Mucosa of stomach (tissue), 1 donor: ENCODE data around the gene ASL.
"Not testable (repeated sequence)": the region's sequence is repeated elsewhere in the genome, so short reads cannot be mapped to it uniquely, and the experiment has no call there.

ENCODE experiments used
- H3K27me3 ChIP-seq: one replicate; pipeline ENCODE4 v1.7.0; 2013; ENCODE audit warnings: mild to moderate bottlenecking, low read length; ENCODE audit not compliant: control insufficient read depth, insufficient read depth
- H3K36me3 ChIP-seq: one replicate; pipeline ENCODE4 v1.7.0; 2013; ENCODE audit warnings: low read length; ENCODE audit not compliant: control insufficient read depth, insufficient read depth
- H3K4me1 ChIP-seq: one replicate; pipeline ENCODE4 v1.7.0; 2013; ENCODE audit warnings: mild to moderate bottlenecking, low read length; ENCODE audit not compliant: control insufficient read depth, insufficient read depth
- H3K4me3 ChIP-seq: one replicate; pipeline ENCODE4 v1.7.0; 2013; ENCODE audit warnings: low read length
- H3K9ac ChIP-seq: one replicate; pipeline ENCODE4 v1.7.0; 2013; ENCODE audit warnings: mild to moderate bottlenecking, low read length, moderate library complexity
- H3K9me3 ChIP-seq: one replicate; pipeline ENCODE4 v1.7.0; 2013; ENCODE audit warnings: mild to moderate bottlenecking, low read length, moderate library complexity; ENCODE audit not compliant: control insufficient read depth
- donor health status: Pancreatic carcinoma.

Gene ASL

GRCh38 chr7:66050337-66050957 lies 25.2 kb upstream of the ASL start:
- no peak overlapping the region for H3K4me3 ChIP-seq
- H3K27me3 ChIP-seq = no peaks in the 10 kb centered on the region
- H3K4me1 ChIP-seq = peaks cover 7% of the 10 kb centered on the region
- no peak overlapping the region for H3K9ac ChIP-seq
- H3K9me3 ChIP-seq = no peaks in the 10 kb centered on the region
- H3K36me3 ChIP-seq = no peaks in the 10 kb centered on the region

- Histone ChIP-seq H3K27me3 (no peaks in the 10 kb centered on the region), H3K36me3 (no peaks in the 10 kb centered on the region), H3K9ac (no peak overlapping the region), H3K4me3 (no peak overlapping the region), H3K4me1 (peaks cover 7% of the 10 kb centered on the region), H3K9me3 (no peaks in the 10 kb centered on the region)
Observed at GRCh38 chr7:66050990-66051448, 24.6 kb upstream of the ASL start.

GRCh38 chr7:66052447-66052846 lies 23.2 kb upstream of the ASL start:
- H3K36me3 ChIP-seq = no peaks in the 10 kb centered on the region
- peaks cover 7% of the 10 kb centered on the region for H3K4me1 ChIP-seq
- no peak overlapping the region for H3K9ac ChIP-seq
- H3K4me3 ChIP-seq = no peak overlapping the region
- no peaks in the 10 kb centered on the region for H3K9me3 ChIP-seq
- H3K27me3 ChIP-seq = no peaks in the 10 kb centered on the region

- H3K4me3 ChIP-seq = no peak overlapping the region
- no peaks in the 10 kb centered on the region for H3K9me3 ChIP-seq
- peaks cover 7% of the 10 kb centered on the region for H3K4me1 ChIP-seq
- H3K36me3 ChIP-seq = no peaks in the 10 kb centered on the region
- no peaks in the 10 kb centered on the region for H3K27me3 ChIP-seq
- H3K9ac ChIP-seq = no peak overlapping the region
Observed at GRCh38 chr7:66054063-66054462, 21.6 kb upstream of the ASL start.

GRCh38 chr7:66055321-66055956 lies 20.2 kb upstream of the ASL start:
- H3K4me3 ChIP-seq = no peak overlapping the region
- H3K27me3 ChIP-seq = no peaks in the 10 kb centered on the region
- peaks cover 7% of the 10 kb centered on the region for H3K4me1 ChIP-seq
- no peaks in the 10 kb centered on the region for H3K36me3 ChIP-seq
- no peak overlapping the region for H3K9ac ChIP-seq
- H3K9me3 ChIP-seq = no peaks in the 10 kb centered on the region

GRCh38 chr7:66060796-66061195 lies 14.8 kb upstream of the ASL start:
- Histone ChIP-seq H3K4me3 (no peak overlapping the region), H3K9ac (no peak overlapping the region), H3K27me3 (no peaks in the 10 kb centered on the region), H3K9me3 (no peaks in the 10 kb centered on the region), H3K4me1 (no peaks in the 10 kb centered on the region), H3K36me3 (no peaks in the 10 kb centered on the region)

GRCh38 chr7:66069732-66070131 lies 5.9 kb upstream of the ASL start:
- no peaks in the 10 kb centered on the region for H3K4me1 ChIP-seq
- no peaks in the 10 kb centered on the region for H3K9me3 ChIP-seq
- no peaks in the 10 kb centered on the region for H3K36me3 ChIP-seq
- H3K27me3 ChIP-seq = no peaks in the 10 kb centered on the region
- H3K9ac ChIP-seq = no peak overlapping the region
- H3K4me3 ChIP-seq = no peak overlapping the region

GRCh38 chr7:66070222-66070621 lies 5.4 kb upstream of the ASL start:
- no peaks in the 10 kb centered on the region for H3K27me3 ChIP-seq
- no peaks in the 10 kb centered on the region for H3K4me1 ChIP-seq
- H3K9me3 ChIP-seq = no peaks in the 10 kb centered on the region
- H3K9ac ChIP-seq = no peak overlapping the region
- no peak overlapping the region for H3K4me3 ChIP-seq
- no peaks in the 10 kb centered on the region for H3K36me3 ChIP-seq

- H3K27me3 ChIP-seq, H3K4me3 ChIP-seq, H3K36me3 ChIP-seq, H3K4me1 ChIP-seq, H3K9ac ChIP-seq, H3K9me3 ChIP-seq: not testable (repeated sequence)
Observed at GRCh38 chr7:66072208-66072607, 3.4 kb upstream of the ASL start.

- Histone ChIP-seq H3K9ac (peak overlapping the region; percentile 87), H3K9me3 (no peaks in the 10 kb centered on the region), H3K27me3 (no peaks in the 10 kb centered on the region), H3K4me1 (peaks cover 14% of the 10 kb centered on the region), H3K4me3 (peak overlapping the region; percentile 56), H3K36me3 (no peaks in the 10 kb centered on the region)
Observed at GRCh38 chr7:66076462-66077329, 1.1 kb downstream of the ASL start.

- no peaks in the 10 kb centered on the region for H3K27me3 ChIP-seq
- H3K36me3 ChIP-seq = no peaks in the 10 kb centered on the region
- H3K9ac ChIP-seq = no peak overlapping the region
- no peaks in the 10 kb centered on the region for H3K9me3 ChIP-seq
- H3K4me3 ChIP-seq = no peak overlapping the region
- H3K4me1 ChIP-seq = peaks cover 14% of the 10 kb centered on the region
Observed at GRCh38 chr7:66078067-66078466, 2.4 kb downstream of the ASL start.

GRCh38 chr7:66082083-66082482 lies 6.5 kb downstream of the ASL start:
- Histone ChIP-seq H3K4me1 (peaks cover 6% of the 10 kb centered on the region), H3K9ac (no peak overlapping the region), H3K27me3 (no peaks in the 10 kb centered on the region), H3K36me3 (peaks cover 5% of the 10 kb centered on the region), H3K9me3 (no peaks in the 10 kb centered on the region), H3K4me3 (no peak overlapping the region)
